IMR-90 (cell line): ENCODE data around the gene JPT2. TPM values are rescaled to one million over a fixed set of nuclear protein-coding genes. Genes with fewer than 3 reads are reported as not detected.
A peak's percentile ranks its signal among the peaks of the same experiment; 100 is the strongest.

Source experiments
- ATAC-seq: fragments of 200-7000 bp; cut with Tn5 transposase; 2 replicates; pipeline ENCODE4 v1.9.1; 2020; ENCODE audit warnings: low read depth, mild to moderate bottlenecking, moderate library complexity
- BruUV-seq: library from RNA; stranded (reverse); fragments of 400-500 nt; replicated peaks from 2 replicates; lab custom pipeline; 2021; lab: Mats Ljungman, UMichigan
- CTCF ChIA-PET: fragments of 300-600 bp; formaldehyde crosslinking; extraction: SDS; loops from one replicate; lab custom pipeline; 2021; ENCODE audit warnings: antibody characterized with exemption; lab: Yijun Ruan, JAX
- POLR2A ChIA-PET: fragments of 300-600 bp; sonication (Branson Sonifier 250); formaldehyde crosslinking; loops from one replicate; lab custom pipeline; 2022; ENCODE audit warnings: antibody characterized with exemption; ENCODE audit not compliant: unreplicated experiment; lab: Charles Lee
- DNase-seq: peaks from one replicate; pipeline ENCODE4 v3.0.0; 2013
- H2AFZ ChIP-seq: replicated peaks from 2 replicates; pipeline ENCODE3; 2013; ENCODE audit warnings: low read length, mild to moderate bottlenecking; ENCODE audit not compliant: poor library complexity
- H2AK5ac ChIP-seq: 2 replicates; pipeline ENCODE4 v1.6.1; 2013; ENCODE audit warnings: low read depth, low read length, inconsistent platforms
- H2AK9ac ChIP-seq: replicated peaks from 2 replicates; pipeline ENCODE3; 2013; ENCODE audit warnings: mild to moderate bottlenecking, low read depth, low read length, moderate library complexity; ENCODE audit not compliant: poor library complexity
- H2BK120ac ChIP-seq: 2 replicates; pipeline ENCODE4 v1.6.1; 2013; ENCODE audit warnings: low read depth, low read length, inconsistent platforms
- H2BK15ac ChIP-seq: 3 replicates; pipeline ENCODE4 v1.6.1; 2013; ENCODE audit warnings: low read depth, low read length, inconsistent platforms
- H2BK20ac ChIP-seq: 2 replicates; pipeline ENCODE4 v1.6.1; 2013; ENCODE audit warnings: low read depth, mild to moderate bottlenecking, inconsistent platforms, low read length, moderate library complexity
- H2BK5ac ChIP-seq: 2 replicates; pipeline ENCODE4 v1.6.1; 2013; ENCODE audit warnings: mild to moderate bottlenecking, low read depth, low read length, inconsistent platforms; ENCODE audit not compliant: poor library complexity, severe bottlenecking
- H3K14ac ChIP-seq: replicated peaks from 2 replicates; pipeline ENCODE4 v1.6.1; 2013; ENCODE audit warnings: low read depth, low read length, inconsistent platforms
- H3K18ac ChIP-seq: 2 replicates; pipeline ENCODE4 v1.6.1; 2013; ENCODE audit warnings: low read depth, low read length, control low read depth
- H3K23ac ChIP-seq: 2 replicates; pipeline ENCODE4 v1.6.1; 2013; ENCODE audit warnings: low read depth, low read length, inconsistent platforms
- H3K27ac ChIP-seq: 2 replicates; pipeline ENCODE4 v1.5.1; 2013; ENCODE audit warnings: mild to moderate bottlenecking, control low read depth, low read length; ENCODE audit not compliant: insufficient read depth
- H3K27me3 ChIP-seq: 2 replicates; pipeline ENCODE4 v1.6.1; 2013; ENCODE audit warnings: low read length; ENCODE audit not compliant: control insufficient read depth, insufficient read depth
- H3K36me3 ChIP-seq: 2 replicates; pipeline ENCODE4 v1.6.1; 2013; ENCODE audit warnings: low read length, mixed read lengths; ENCODE audit not compliant: control insufficient read depth, insufficient read depth
- H3K4ac ChIP-seq: 2 replicates; pipeline ENCODE4 v1.6.1; 2013; ENCODE audit warnings: low read depth, low read length, inconsistent platforms
- H3K4me1 ChIP-seq: 2 replicates; pipeline ENCODE4 v1.6.1; 2013; ENCODE audit warnings: low read length, mixed read lengths; ENCODE audit not compliant: control insufficient read depth, insufficient read depth
- H3K4me2 ChIP-seq: 2 replicates; pipeline ENCODE4 v1.6.1; 2013; ENCODE audit warnings: low read depth, mild to moderate bottlenecking, control low read depth, low read length, moderate library complexity
- H3K4me3 ChIP-seq: 2 replicates; pipeline ENCODE4 v1.5.1; 2013; ENCODE audit warnings: low read depth, mild to moderate bottlenecking, control low read depth, low read length, moderate library complexity; ENCODE audit not compliant: insufficient read depth
- H3K56ac ChIP-seq: 2 replicates; pipeline ENCODE4 v1.6.1; 2013; ENCODE audit warnings: low read length, inconsistent platforms; ENCODE audit not compliant: insufficient read depth; ENCODE audit errors: extremely low read depth
- H3K79me1 ChIP-seq, 2 experiments: 2 replicates each; pipeline ENCODE4 v1.6.1; 2013; ENCODE audit warnings: low read length in 2 of 2, inconsistent platforms in 1 of 2, low read depth in 1 of 2
- H3K9ac ChIP-seq: 2 replicates; pipeline ENCODE4 v1.6.1; 2013; ENCODE audit warnings: low read depth, low read length, control low read depth
- H3K9me1 ChIP-seq: 2 replicates; pipeline ENCODE4 v1.6.1; 2013; ENCODE audit warnings: low read length, inconsistent platforms; ENCODE audit not compliant: insufficient read depth
- H3K9me3 ChIP-seq: 2 replicates; pipeline ENCODE4 v1.6.1; 2013; ENCODE audit warnings: low read length; ENCODE audit not compliant: control insufficient read depth, insufficient read depth
- H4K20me1 ChIP-seq: 2 replicates; pipeline ENCODE4 v1.6.1; 2013; ENCODE audit warnings: low read length, inconsistent platforms; ENCODE audit not compliant: insufficient read depth
- H4K5ac ChIP-seq: 2 replicates; pipeline ENCODE4 v1.6.1; 2013; ENCODE audit warnings: mild to moderate bottlenecking, low read depth, low read length, control low read depth
- H4K8ac ChIP-seq, 2 experiments: 2 replicates each; pipeline ENCODE4 v1.6.1; 2013; ENCODE audit warnings: low read depth in 2 of 2, low read length in 2 of 2, control low read depth in 1 of 2, inconsistent platforms in 1 of 2
- H4K91ac ChIP-seq: 2 replicates; pipeline ENCODE4 v1.6.1; 2013; ENCODE audit warnings: low read depth, low read length, inconsistent platforms; ENCODE audit not compliant: insufficient read depth
- CEBPB ChIP-seq: IDR thresholded peaks from 2 replicates; pipeline ENCODE4 v1.6.1; 2012; ENCODE audit warnings: low read depth, low read length, improper control_type of control experiment
- CTCF ChIP-seq: conservative IDR thresholded peaks from 2 replicates; pipeline ENCODE4 v1.5.1; 2012; ENCODE audit warnings: mild to moderate bottlenecking, low read depth, low read length, improper control_type of control experiment
- ELK1 ChIP-seq: fragments of 150-350 bp; IDR thresholded peaks from 2 replicates; pipeline ENCODE4 v1.6.1; 2016; ENCODE audit warnings: low read depth, mild to moderate bottlenecking, low read length, moderate library complexity, borderline replicate concordance
- FOS ChIP-seq: fragments of 150-350 bp; IDR thresholded peaks from 2 replicates; pipeline ENCODE4 v1.6.1; 2016; ENCODE audit warnings: low read depth, low read length
- MAFK ChIP-seq: IDR thresholded peaks from 2 replicates; pipeline ENCODE4 v1.6.1; 2012; ENCODE audit warnings: low read depth, low read length, improper control_type of control experiment
- MAZ ChIP-seq: IDR thresholded peaks from 2 replicates; pipeline ENCODE4 v1.6.1; 2012; ENCODE audit warnings: low read depth, mild to moderate bottlenecking, low read length, improper control_type of control experiment, moderate library complexity, borderline replicate concordance
- MXI1 ChIP-seq: IDR thresholded peaks from 2 replicates; pipeline ENCODE4 v1.6.1; 2012; ENCODE audit warnings: low read depth, mild to moderate bottlenecking, low read length, moderate library complexity, borderline replicate concordance
- NFE2L2 ChIP-seq: fragments of 150-350 bp; IDR thresholded peaks from 2 replicates; pipeline ENCODE4 v1.6.1; 2016; ENCODE audit warnings: low read depth, mild to moderate bottlenecking, low read length
- RAD21 ChIP-seq: IDR thresholded peaks from 2 replicates; pipeline ENCODE4 v1.6.1; 2012; ENCODE audit warnings: low read length, improper control_type of control experiment
- RCOR1 ChIP-seq: IDR thresholded peaks from 2 replicates; pipeline ENCODE4 v1.6.1; 2012; ENCODE audit warnings: mild to moderate bottlenecking, low read length, improper control_type of control experiment; ENCODE audit not compliant: insufficient replicate concordance
- SMC3 ChIP-seq: fragments of 150-350 bp; IDR thresholded peaks from 2 replicates; pipeline ENCODE4 v1.6.1; 2016; ENCODE audit warnings: low read depth, mild to moderate bottlenecking, antibody characterized with exemption, low read length, moderate library complexity
- USF2 ChIP-seq: fragments of 150-350 bp; IDR thresholded peaks from 2 replicates; pipeline ENCODE4 v1.6.1; 2017; ENCODE audit warnings: mild to moderate bottlenecking, antibody characterized with exemption, low read length, low read depth
- WGBS, 2 experiments: methylation state at CpG; one replicate each; pipeline versions ENCODE4 v1.1.5 to v1.1.7; 2013; ENCODE audit warnings: missing lambda C conversion rate in 2 of 2; ENCODE audit not compliant: insufficient read length in 1 of 2; ENCODE audit errors: extremely low coverage in 2 of 2; 5-methylcytosine and 5-hydroxymethylcytosine counted together
- dilution Hi-C: fragments of 300-500 bp; cut with HindIII; formaldehyde crosslinking; loops from one replicate; pipeline ENCODE4 v1.14.3; 2018; ENCODE audit warnings: low sequenced_read_pairs; ENCODE audit not compliant: unreplicated experiment
- in situ Hi-C: fragments of 300-500 bp; cut with MboI; formaldehyde crosslinking; loops from 3 replicates; pipeline ENCODE4 v1.14.3; 2019; ENCODE audit warnings: low sequenced_read_pairs, inconsistent platforms, mixed read lengths
- intact Hi-C: fragments of 100-400 bp; cut with micrococcal nuclease; formaldehyde crosslinking; loops from 2 replicates; pipeline ENCODE4 v1.10.0; 2022
- polyA plus RNA-seq, 3 experiments: library from polyadenylated mRNA; depleted of rRNA; stranded (reverse); fragments of >200 nt; gene quantifications; 2 replicates each; pipeline ENCODE4 v1.2.3, GENCODE V29; 2012; ENCODE audit warnings: low replicate concordance in 1 of 3
- total RNA-seq: library from RNA; depleted of rRNA; stranded (reverse); fragments of >200 nt; gene quantifications from 2 replicates; pipeline ENCODE4 v1.2.3, GENCODE V29; 2012

JPT2 gene
- total and polyA plus RNA-seq, 2 of the 4 experiments (the other 2 are of a cell fraction), result 40.0 to 41.5 TPM

GRCh38 chr16:1674306-1674705, 3.8 kb upstream of the JPT2 start:
- Histone ChIP-seq H3K4me2 (no peak overlapping the region), H2BK120ac (peak overlapping the region; percentile 76; the same call in 1 of the 2 replicates), H4K8ac (no peak overlapping the region), H3K9ac (no peak overlapping the region), H3K79me1 (peaks cover 9 to 50% of the 10 kb centered on the region in 2 experiments), H4K20me1 (peaks cover 11% of the 10 kb centered on the region), H2BK15ac (no peak overlapping the region), H3K4me3 (no peak overlapping the region), H4K5ac (no peak overlapping the region), H2AK9ac (peak overlapping the region; percentile 7), H2AFZ (no peak overlapping the region), H3K14ac (no peak overlapping the region), H4K91ac (no peak overlapping the region), H3K56ac (no peak overlapping the region), H3K36me3 (peaks cover 64% of the 10 kb centered on the region), H3K4ac (peak overlapping the region; percentile 61; the same call in 1 of the 2 replicates), H2BK5ac (peak overlapping the region; percentile 41), H3K23ac (0 out of 2 replicates have a peak overlapping the region, but pooled peaks have one; percentile 32), H3K27me3 (no peaks in the 10 kb centered on the region), H3K9me1 (peaks cover 24% of the 10 kb centered on the region), H3K27ac (no peak overlapping the region), H2AK5ac (peak overlapping the region; percentile 24; the same call in 1 of the 2 replicates), H2BK20ac (no peak overlapping the region), H3K18ac (no peak overlapping the region), H3K4me1 (peaks cover 8% of the 10 kb centered on the region), H3K9me3 (no peaks in the 10 kb centered on the region)
- BruUV-seq, result no TSS peak
- TF ChIP-seq RCOR1, result no peak
- no peak for TF ChIP-seq CTCF
- TF ChIP-seq RAD21, result no peak
- no peak for TF ChIP-seq NFE2L2
- no peak for TF ChIP-seq CEBPB
- no peak for TF ChIP-seq FOS
- TF ChIP-seq ELK1, result no peak
- TF ChIP-seq MAZ, result no peak
- TF ChIP-seq SMC3, result no peak
- no peak for TF ChIP-seq MXI1
- no peak for TF ChIP-seq MAFK
- TF ChIP-seq USF2, result no peak
- intact Hi-C loops, result no loop called here
- ATAC-seq (no peak), DNase-seq (no peak)
- CTCF ChIA-PET, result interaction anchor here (0.6 kb wide), 1 partner anchor 1244 kb away, joined by 3 read pairs; no protein-coding TSS in a partner anchor
- WGBS, 2 experiments, result 83% methylated on average over 2 of the region's 7 CpGs; no CpG with 5 or more reads in 1 of the 2 experiments
- dilution Hi-C loops, result no loop called here
- POLR2A ChIA-PET, result no interaction called here
- in situ Hi-C loops, result no loop called here
